Endothelial cell of umbilical vein (primary cell): ENCODE measurements around the gene MSRB2. TPM values are rescaled to one million over a fixed set of nuclear protein-coding genes. Genes with fewer than 3 reads are reported as not detected.

Experiments
- BruUV-seq: library from RNA; stranded (reverse); fragments of 400-500 nt; replicated peaks from 2 replicates; lab custom pipeline; 2021; lab: Mats Ljungman, UMichigan
- CTCF ChIA-PET: fragments of 300-600, 350-600 bp; sonication (Branson Sonifier 250); formaldehyde crosslinking; loops from one replicate; lab custom pipeline; 2021; ENCODE audit warnings: antibody characterized with exemption, inconsistent platforms; lab: Charles Lee
- POLR2A ChIA-PET: fragments of 300-600, 350-600 bp; sonication (Branson Sonifier 250); formaldehyde crosslinking; loops from one replicate; lab custom pipeline; 2021; ENCODE audit warnings: antibody characterized with exemption, inconsistent platforms; lab: Charles Lee
- DNase-seq: peaks from one replicate; pipeline ENCODE4 v3.0.0-alpha.2; 2011; ENCODE audit warnings: low read depth, low spot score
- FAIRE-seq: peaks from 2 replicates; lab custom pipeline; 2011; peaks lifted over from hg19 to GRCh38; lab: Jason Lieb, UNC
- H2AFZ ChIP-seq: 2 replicates; pipeline ENCODE4 v1.6.0; 2012; ENCODE audit warnings: low read depth, low read length, control low read depth, inconsistent platforms
- H3K27ac ChIP-seq: 2 replicates; pipeline ENCODE4 v1.5.1; 2011; ENCODE audit warnings: low read depth, mild to moderate bottlenecking, control low read depth, low read length, moderate library complexity; ENCODE audit not compliant: insufficient read depth
- H3K27me3 ChIP-seq, 2 experiments: 2 replicates each; pipeline versions ENCODE4 v1.6.0 to v1.6.1; 2011; ENCODE audit warnings: low read length in 2 of 2, mixed read lengths in 1 of 2; ENCODE audit not compliant: control insufficient read depth in 2 of 2, insufficient read depth in 2 of 2
- H3K36me3 ChIP-seq, 2 experiments: 2 replicates in 1 of 2; 3 replicates in 1 of 2; pipeline ENCODE4 v1.5.1; 2011; ENCODE audit warnings: low read length in 2 of 2, mild to moderate bottlenecking in 1 of 2, moderate library complexity in 1 of 2; ENCODE audit not compliant: control insufficient read depth in 2 of 2, insufficient read depth in 2 of 2; ENCODE audit errors: extremely low read depth in 1 of 2
- H3K4me1 ChIP-seq: 3 replicates; pipeline ENCODE4 v1.5.1; 2011; ENCODE audit warnings: mild to moderate bottlenecking, low read length; ENCODE audit not compliant: control insufficient read depth, insufficient read depth; ENCODE audit errors: extremely low read depth
- H3K4me2 ChIP-seq: 2 replicates; pipeline ENCODE4 v1.6.1; 2011; ENCODE audit warnings: low read length, control low read depth, mixed read lengths; ENCODE audit not compliant: insufficient read depth
- H3K4me3 ChIP-seq, 3 experiments: fragments of 200-600 bp in 1 of 3; sonication (generic), shearing (Covaris generic) in 1 of 3; replicated peaks in 1 of 3; 2 replicates each; pipeline ENCODE4 v1.5.1; 2011 to 2016; ENCODE audit warnings: control low read depth in 3 of 3, low read length in 3 of 3, mild to moderate bottlenecking in 2 of 3, inconsistent platforms in 1 of 3, low read depth in 1 of 3, moderate library complexity in 1 of 3; ENCODE audit not compliant: insufficient read depth in 1 of 3
- H3K79me2 ChIP-seq: 2 replicates; pipeline ENCODE4 v1.6.0; 2012; ENCODE audit warnings: low read length, inconsistent platforms; ENCODE audit not compliant: control insufficient read depth, insufficient read depth
- H3K9ac ChIP-seq: replicated peaks from 2 replicates; pipeline ENCODE3; 2011; ENCODE audit warnings: low read length, control low read depth; ENCODE audit not compliant: insufficient read depth; ENCODE audit errors: extremely low read depth
- H3K9me1 ChIP-seq: replicated peaks from 3 replicates; pipeline ENCODE4 v1.6.0; 2011; ENCODE audit warnings: mild to moderate bottlenecking, low read length; ENCODE audit not compliant: control insufficient read depth, insufficient read depth; ENCODE audit errors: extremely low read depth
- H3K9me3 ChIP-seq: replicated peaks from 2 replicates; pipeline ENCODE4 v1.5.1; 2012; ENCODE audit warnings: low read length, inconsistent platforms; ENCODE audit not compliant: control insufficient read depth, insufficient read depth
- H4K20me1 ChIP-seq: replicated peaks from 2 replicates; pipeline ENCODE3; 2011; ENCODE audit warnings: mild to moderate bottlenecking, low read length; ENCODE audit not compliant: control insufficient read depth, insufficient read depth; ENCODE audit errors: extremely low read depth
- CTCF ChIP-seq, 2 donors: IDR thresholded peaks; 1 replicate in 1 of 2; 2 replicates in 1 of 2; pipeline ENCODE4 v1.5.1; 2011; ENCODE audit warnings: low read length in 2 of 2, mild to moderate bottlenecking in 2 of 2, moderate library complexity in 2 of 2, control low read depth in 1 of 2, inconsistent platforms in 1 of 2, low read depth in 1 of 2; ENCODE audit not compliant: insufficient read depth in 1 of 2; ENCODE audit errors: extremely low read depth in 1 of 2
- EZH2 ChIP-seq: IDR thresholded peaks from 2 replicates; pipeline ENCODE4 v1.6.1; 2012; ENCODE audit warnings: borderline replicate concordance, low read depth, mild to moderate bottlenecking, moderate library complexity, low read length, inconsistent platforms; ENCODE audit not compliant: severe bottlenecking
- GATA2 ChIP-seq: IDR thresholded peaks from 2 replicates; pipeline ENCODE4 v1.7.0; 2011; ENCODE audit warnings: low read depth, mild to moderate bottlenecking, moderate library complexity, mixed read lengths, low read length; ENCODE audit not compliant: insufficient read length, insufficient read depth
- MYC ChIP-seq: IDR thresholded peaks from one replicate; pipeline ENCODE4 v1.6.1; 2011; ENCODE audit warnings: mild to moderate bottlenecking, low read depth, low read length
- POLR2A ChIP-seq: IDR thresholded peaks from 2 replicates; pipeline ENCODE4 v1.6.1; 2012; ENCODE audit warnings: low read depth, mild to moderate bottlenecking, control low read depth, low read length
- POLR2AphosphoS5 ChIP-seq: IDR thresholded peaks from 2 replicates; pipeline ENCODE4 v1.6.1; 2012; ENCODE audit warnings: low read depth, mild to moderate bottlenecking, control low read depth, low read length, moderate library complexity; ENCODE audit not compliant: insufficient read depth
- dilution Hi-C: fragments of 300-500 bp; cut with MboI; formaldehyde crosslinking; loops from one replicate; pipeline ENCODE4 v1.15.0; 2019; ENCODE audit warnings: low sequenced_read_pairs; ENCODE audit not compliant: extremely low pct_ligation_motif_present
- intact Hi-C: fragments of 100-400 bp; cut with micrococcal nuclease; formaldehyde crosslinking; loops from one replicate; pipeline ENCODE4 v1.10.0; 2022
- polyA plus RNA-seq, 4 experiments: library from polyadenylated mRNA; depleted of rRNA in 3 of 4; stranded (reverse) in 3 of 4; unstranded in 1 of 4; fragments of >200 nt; gene quantifications; 2 replicates each; pipeline versions ENCODE4 v1.2.1 to v1.2.3, GENCODE V29; 2011 to 2012; ENCODE audit warnings: missing spikeins in 1 of 4
- total RNA-seq: library from RNA; stranded (reverse); gene quantifications from 2 replicates; pipeline ENCODE4 v1.2.3, GENCODE V29; 2021
- TF ChIP-seq, protein P1 (sequence below): IDR thresholded peaks from 2 replicates; pipeline ENCODE4 v1.6.1; 2011; ENCODE audit not compliant: insufficient read depth, insufficient read length

Gene MSRB2
- total and polyA plus RNA-seq, 2 donors (not counting 3 experiments of a cell fraction or from before 2014, with no cell fraction given): 16.2 to 20.6 TPM

GRCh38 chr10:23094786-23095403 lies 484 bp upstream of the MSRB2 start:
- Histone ChIP-seq H3K4me3 (peak overlapping the region in 1 of 3 experiments; percentile 84), H3K27me3 (peaks cover 1 to 10% of the 10 kb centered on the region in 2 experiments), H3K4me2 (peak overlapping the region; percentile 47), H3K79me2 (no peaks in the 10 kb centered on the region), H3K27ac (no peak overlapping the region), H2AFZ (peak overlapping the region; percentile 82), H4K20me1 (no peaks in the 10 kb centered on the region), H3K9me1 (no peaks in the 10 kb centered on the region), H3K4me1 (peaks cover 12% of the 10 kb centered on the region), H3K9ac (no peak overlapping the region), H3K36me3 (no peaks in the 10 kb centered on the region), H3K9me3 (no peaks in the 10 kb centered on the region)
- FAIRE-seq (peak; percentile 24), DNase-seq (peak; percentile 57)
- TF ChIP-seq, protein P1, sequence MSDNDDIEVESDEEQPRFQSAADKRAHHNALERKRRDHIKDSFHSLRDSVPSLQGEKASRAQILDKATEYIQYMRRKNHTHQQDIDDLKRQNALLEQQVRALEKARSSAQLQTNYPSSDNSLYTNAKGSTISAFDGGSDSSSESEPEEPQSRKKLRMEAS: no peak
- TF ChIP-seq MYC (no peak), POLR2A (no peak), POLR2AphosphoS5 (no peak), CTCF (IDR thresholded peaks at IDR 0.05; ENCODE audit: extremely low read depth in 1 of 2, insufficient read depth in 1 of 2, low read depth in 1 of 2, low read length in 2 of 2) (no peak), EZH2 (no peak), GATA2 (no peak)
- intact Hi-C loops (loop anchor here (2.0 to 10.0 kb wide), 4 partner anchors 344 to 1600 kb away; partner anchors contain the start of genes COMMD3 and OTUD1), dilution Hi-C loops (no loop called here)
- ChIA-PET CTCF (interaction anchor here (1.7 kb wide), 1 partner anchor 14 kb away, joined by 7 read pairs; no protein-coding TSS in a partner anchor), POLR2A (interaction anchor here (0.6 kb wide), 1 partner anchor 424 kb away, joined by 4 read pairs; no protein-coding TSS in a partner anchor)
- no TSS peak for BruUV-seq
